B cell (primary cell): Measurements from ENCODE around the gene NTN1. TPM values are rescaled to one million over a fixed set of nuclear protein-coding genes. Genes with fewer than 3 reads are reported as not detected.

Experiments used
- ATAC-seq: fragments of 200-7000 bp; cut with Tn5 transposase; one replicate; pipeline ENCODE4 v1.10.0; 2021; ENCODE audit warnings: low read depth, mild to moderate bottlenecking, moderate number of reproducible peaks, moderate library complexity
- CTCF ChIA-PET: fragments of 350-600 bp; sonication (Branson Sonifier 250); formaldehyde crosslinking; loops from one replicate; lab custom pipeline; 2021; ENCODE audit warnings: antibody characterized with exemption, inconsistent platforms; lab: Charles Lee
- POLR2A ChIA-PET: fragments of 350-600 bp; sonication (Branson Sonifier 250); formaldehyde crosslinking; loops from one replicate; lab custom pipeline; 2021; ENCODE audit warnings: antibody characterized with exemption; lab: Charles Lee
- DNase-seq: peaks from one replicate; pipeline ENCODE4 v3.0.0; 2013
- H2AFZ ChIP-seq: 2 replicates; pipeline ENCODE4 v1.6.1; 2012; ENCODE audit warnings: mild to moderate bottlenecking, low read depth, low read length; ENCODE audit not compliant: insufficient read depth, poor library complexity, severe bottlenecking
- H3K27ac ChIP-seq, 2 donors: 1 replicate in 1 of 2; 2 replicates in 1 of 2; pipeline ENCODE4 v1.5.1; 2012 to 2013; ENCODE audit warnings: low read length in 2 of 2, mild to moderate bottlenecking in 2 of 2, moderate library complexity in 1 of 2
- H3K27me3 ChIP-seq, 4 experiments: fragments of 200-600 bp in 1 of 4; sonication (generic) in 1 of 4; replicated peaks in 1 of 4; 1 replicate in 2 of 4; 2 replicates in 2 of 4; pipeline versions ENCODE4 v1.6.1 to v1.7.0; 2013 to 2016; ENCODE audit warnings: low read length in 3 of 4, mild to moderate bottlenecking in 2 of 4, mixed read lengths in 1 of 4, moderate library complexity in 1 of 4; ENCODE audit not compliant: insufficient read depth in 4 of 4, control insufficient read depth in 3 of 4; ENCODE audit errors: control extremely low read depth in 1 of 4
- H3K36me3 ChIP-seq, 2 experiments: replicated peaks in 1 of 2; 1 replicate in 1 of 2; 2 replicates in 1 of 2; pipeline versions ENCODE4 v1.6.1 to v1.7.1; 2013; ENCODE audit warnings: low read length in 1 of 2; ENCODE audit not compliant: insufficient read depth in 2 of 2, control insufficient read depth in 1 of 2; ENCODE audit errors: control extremely low read depth in 1 of 2, extremely low read depth in 1 of 2
- H3K4me1 ChIP-seq, 2 donors: fragments of 200-600 bp in 1 of 2; sonication (generic) in 1 of 2; 1 replicate in 1 of 2; 2 replicates in 1 of 2; pipeline versions ENCODE4 v1.5.1 to v1.6.1; 2013 to 2017; ENCODE audit warnings: low read length in 2 of 2; ENCODE audit not compliant: control insufficient read depth in 2 of 2, insufficient read depth in 2 of 2
- H3K4me2 ChIP-seq: replicated peaks from 2 replicates; pipeline ENCODE3; 2012; ENCODE audit warnings: mild to moderate bottlenecking, low read depth, low read length; ENCODE audit not compliant: poor library complexity, severe bottlenecking
- H3K4me3 ChIP-seq, 5 experiments: fragments of 200-600 bp in 1 of 5; sonication (generic) in 1 of 5; 1 replicate in 3 of 5; 2 replicates in 2 of 5; pipeline versions ENCODE4 v1.5.1 to v1.7.0; 2011 to 2016; ENCODE audit warnings: low read length in 4 of 5, mild to moderate bottlenecking in 4 of 5, low read depth in 2 of 5, control low read depth in 1 of 5, moderate library complexity in 1 of 5; ENCODE audit not compliant: insufficient read depth in 1 of 5; ENCODE audit errors: control extremely low read depth in 1 of 5, extremely low read depth in 1 of 5
- H3K79me2 ChIP-seq: fragments of 200-600 bp; sonication (generic); one replicate; pipeline ENCODE4 v1.6.0; 2016; ENCODE audit warnings: low read length; ENCODE audit not compliant: control insufficient read depth, insufficient read depth
- H3K9ac ChIP-seq: fragments of 200-600 bp; sonication (generic); 2 replicates; pipeline ENCODE4 v1.6.1; 2017; ENCODE audit warnings: mild to moderate bottlenecking, low read length, moderate library complexity
- H3K9me3 ChIP-seq, 3 donors: one replicate each; pipeline versions ENCODE4 v1.6.1 to v1.7.1; 2013; ENCODE audit warnings: low read length in 2 of 3; ENCODE audit not compliant: control insufficient read depth in 2 of 3, insufficient read depth in 1 of 3; ENCODE audit errors: control extremely low read depth in 1 of 3
- H4K20me1 ChIP-seq: 2 replicates; pipeline ENCODE4 v1.6.0; 2012; ENCODE audit warnings: mild to moderate bottlenecking, low read length; ENCODE audit not compliant: insufficient read depth, control insufficient read depth, poor library complexity, severe bottlenecking
- H3K27ac Mint-ChIP-seq: one replicate; pipeline ENCODE4 v1.8.0; 2021; ENCODE audit warnings: mixed read lengths
- H3K27me3 Mint-ChIP-seq: one replicate; pipeline ENCODE4 v1.8.0; 2021; ENCODE audit warnings: mixed read lengths
- H3K4me1 Mint-ChIP-seq: one replicate; pipeline ENCODE4 v1.8.0; 2021; ENCODE audit warnings: mixed read lengths
- H3K4me3 Mint-ChIP-seq: one replicate; pipeline ENCODE4 v1.8.0; 2021; ENCODE audit warnings: mixed read lengths
- H3K9me3 Mint-ChIP-seq: one replicate; pipeline ENCODE4 v1.8.0; 2022; ENCODE audit warnings: mixed read lengths; ENCODE audit not compliant: insufficient read depth
- EZH2 ChIP-seq: IDR thresholded peaks from 2 replicates; pipeline ENCODE4 v1.6.1; 2012; ENCODE audit warnings: borderline replicate concordance, low read depth, mild to moderate bottlenecking, moderate library complexity, low read length; ENCODE audit not compliant: insufficient read depth, poor library complexity, severe bottlenecking
- WGBS: methylation state at CpG from one replicate; pipeline ENCODE4 v1.1.5; 2013; ENCODE audit warnings: missing lambda C conversion rate; ENCODE audit not compliant: insufficient coverage; 5-methylcytosine and 5-hydroxymethylcytosine counted together
- intact Hi-C: fragments of 100-400 bp; cut with micrococcal nuclease; formaldehyde crosslinking; loops from one replicate; pipeline ENCODE4 v1.10.0; 2022
- polyA plus RNA-seq: library from polyadenylated mRNA; depleted of rRNA; stranded (reverse); fragments of >200 nt; gene quantifications from 2 replicates; pipeline ENCODE4 v1.2.3, GENCODE V29; 2012
- total RNA-seq, 2 donors: library from RNA; stranded (reverse); fragments of 120-200 nt in 1 of 2; gene quantifications; 1 replicate in 1 of 2; 2 replicates in 1 of 2; pipeline versions ENCODE4 v1.2.3 to v1.2.4, GENCODE V29; 2013 to 2022
- TF ChIP-seq, protein P1 (sequence below): fragments of 200-600 bp; IDR thresholded peaks from one replicate; pipeline ENCODE4 v1.8.0; 2022; ENCODE audit warnings: antibody characterized with exemption, mild to moderate bottlenecking

The NTN1 gene
- total and polyA plus RNA-seq, 2 donors (not counting 1 experiment from before 2014, with no cell fraction given) = 0.10 to 0.25 TPM

DNA sequence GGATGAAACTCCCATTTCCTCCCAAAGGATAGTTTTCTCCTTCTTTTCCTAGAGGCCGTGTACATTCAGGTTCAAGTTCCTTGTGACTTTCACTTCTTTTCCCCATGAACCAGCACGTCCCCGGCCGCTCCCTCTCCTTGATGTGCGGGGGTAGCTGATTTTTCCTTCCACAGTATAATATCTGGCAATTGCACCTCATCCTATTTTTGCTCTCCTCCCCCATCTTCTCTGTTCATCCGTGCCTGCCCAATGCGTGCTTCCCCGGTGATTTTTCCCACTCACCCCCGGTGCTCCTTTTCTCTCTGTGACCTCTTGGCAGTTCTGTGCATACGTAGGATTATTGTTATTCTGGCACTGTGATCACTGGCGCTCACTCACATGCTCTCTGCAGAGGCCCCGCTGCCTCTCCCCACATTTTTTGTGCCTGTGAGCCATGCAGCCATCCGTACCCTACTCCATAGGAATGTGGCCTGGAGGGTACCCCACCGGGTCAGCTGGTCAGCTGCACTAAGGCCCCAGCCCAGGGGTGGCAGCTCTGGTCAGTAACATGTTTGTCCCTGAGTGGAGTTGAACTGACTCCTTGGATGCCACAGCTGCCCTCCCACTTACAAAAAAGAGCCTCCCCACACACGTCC, 100.0 kb downstream of the NTN1 start:
- ChIA-PET POLR2A (no interaction called here), CTCF (no interaction called here)
- H4K20me1 ChIP-seq = no peaks in the 10 kb centered on the region
- DNase-seq (no peak), ATAC-seq (no peak)
- H3K27me3 Mint-ChIP-seq = peaks cover 16% of the 10 kb centered on the region
- no peaks in the 10 kb centered on the region for H3K36me3 ChIP-seq
- no peak overlapping the region for H3K4me3 Mint-ChIP-seq
- H2AFZ ChIP-seq = no peak overlapping the region
- H3K9me3 ChIP-seq = peaks cover 0 to 17% (median 0%) of the 10 kb centered on the region in 3 donors
- no peak overlapping the region for H3K27ac ChIP-seq
- intact Hi-C loops = no loop called here
- no peaks in the 10 kb centered on the region for H3K4me1 Mint-ChIP-seq
- H3K4me3 ChIP-seq = no peak overlapping the region
- TF ChIP-seq, protein P1, sequence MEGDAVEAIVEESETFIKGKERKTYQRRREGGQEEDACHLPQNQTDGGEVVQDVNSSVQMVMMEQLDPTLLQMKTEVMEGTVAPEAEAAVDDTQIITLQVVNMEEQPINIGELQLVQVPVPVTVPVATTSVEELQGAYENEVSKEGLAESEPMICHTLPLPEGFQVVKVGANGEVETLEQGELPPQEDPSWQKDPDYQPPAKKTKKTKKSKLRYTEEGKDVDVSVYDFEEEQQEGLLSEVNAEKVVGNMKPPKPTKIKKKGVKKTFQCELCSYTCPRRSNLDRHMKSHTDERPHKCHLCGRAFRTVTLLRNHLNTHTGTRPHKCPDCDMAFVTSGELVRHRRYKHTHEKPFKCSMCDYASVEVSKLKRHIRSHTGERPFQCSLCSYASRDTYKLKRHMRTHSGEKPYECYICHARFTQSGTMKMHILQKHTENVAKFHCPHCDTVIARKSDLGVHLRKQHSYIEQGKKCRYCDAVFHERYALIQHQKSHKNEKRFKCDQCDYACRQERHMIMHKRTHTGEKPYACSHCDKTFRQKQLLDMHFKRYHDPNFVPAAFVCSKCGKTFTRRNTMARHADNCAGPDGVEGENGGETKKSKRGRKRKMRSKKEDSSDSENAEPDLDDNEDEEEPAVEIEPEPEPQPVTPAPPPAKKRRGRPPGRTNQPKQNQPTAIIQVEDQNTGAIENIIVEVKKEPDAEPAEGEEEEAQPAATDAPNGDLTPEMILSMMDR = no peak
- TF ChIP-seq EZH2 = no peak
- WGBS = 89% methylated on average over 15 of the region's 15 CpGs
- H3K9ac ChIP-seq = no peak overlapping the region
- H3K27me3 ChIP-seq = peaks cover 0 to 3% (median 0%) of the 10 kb centered on the region in 4 experiments
- no peak overlapping the region for H3K4me2 ChIP-seq
- no peak overlapping the region for H3K27ac Mint-ChIP-seq
- H3K79me2 ChIP-seq = no peaks in the 10 kb centered on the region
- H3K9me3 Mint-ChIP-seq = peaks cover 3% of the 10 kb centered on the region
- H3K4me1 ChIP-seq = no peaks in the 10 kb centered on the region
